ENCODE data around the gene PIWIL1.

The PIWIL1 gene

GRCh38 chr12:130335517-130336392, 1.9 kb upstream of the PIWIL1 start:
- DNase-seq (ENCODE audit: low read depth, low spot score): no peak

DNA sequence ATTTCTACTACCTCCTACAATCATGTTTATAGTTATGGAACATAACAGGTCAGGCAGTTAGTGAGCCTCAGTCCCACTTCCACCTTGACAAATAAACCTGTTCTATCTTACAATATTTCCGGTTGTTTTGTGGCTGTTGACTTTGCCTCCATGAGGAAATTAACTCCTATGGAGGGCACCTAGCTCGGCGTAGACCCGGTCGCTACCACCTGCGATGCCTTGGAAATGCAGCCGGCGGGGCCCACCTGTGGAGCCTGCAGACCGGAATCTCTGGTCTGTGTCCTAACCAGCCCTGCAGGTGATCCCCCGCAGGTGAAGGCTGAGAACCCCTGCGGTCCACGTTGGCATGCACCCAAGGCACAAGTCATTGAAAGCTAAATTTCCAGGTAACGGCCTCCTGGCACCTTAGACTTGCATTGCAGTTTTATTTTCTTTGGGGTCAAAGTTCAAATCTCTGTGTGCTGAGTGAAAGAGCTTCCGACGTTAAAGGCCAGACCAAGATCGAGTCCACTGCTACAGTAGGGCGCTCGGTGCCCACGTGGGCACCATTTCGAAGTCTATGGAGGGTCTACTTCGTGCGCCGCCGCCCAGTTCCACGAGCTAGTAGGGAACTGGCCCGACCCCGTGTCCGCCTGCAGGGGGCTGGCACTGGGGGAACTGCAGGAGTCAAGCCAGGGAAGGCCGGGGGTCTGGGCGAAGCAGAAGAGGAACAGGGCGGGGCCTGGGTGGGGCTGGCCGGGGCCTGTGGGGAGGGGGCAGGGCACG, 782 bp upstream of the PIWIL1 start:
- H3K27ac ChIP-seq: no peak overlapping the region
- DNase-seq (ENCODE audit: low read depth, low spot score): no peak

More at GRCh38 chr12:130335517-130336392, 1.9 kb upstream of the PIWIL1 start:
- no peak overlapping the region for H3K27ac ChIP-seq

- DNase-seq (ENCODE audit: low read depth, low spot score): no peak
- H3K27ac ChIP-seq: no peak overlapping the region
Observed at GRCh38 chr12:130338794-130339601, 1.3 kb downstream of the PIWIL1 start.

DNA sequence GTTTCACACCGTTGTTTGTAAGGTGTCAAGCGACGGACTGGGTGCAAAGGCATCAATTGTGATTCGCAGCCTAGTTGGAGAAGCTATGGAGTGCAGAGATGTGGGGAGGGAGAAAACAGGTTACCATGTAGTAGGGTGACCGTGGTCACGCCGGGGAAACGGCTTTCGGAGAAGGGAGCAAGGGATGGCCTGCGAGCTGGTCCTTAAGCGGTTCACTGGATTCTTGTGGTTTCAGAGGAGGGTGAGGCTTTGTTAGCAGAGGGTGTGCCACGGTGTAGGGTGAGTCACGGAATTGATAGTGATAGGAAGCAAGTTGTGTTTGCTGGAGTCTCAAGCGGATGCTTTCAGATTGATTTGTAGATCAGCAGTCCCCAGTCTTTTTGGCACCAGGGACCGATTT, 2.3 kb downstream of the PIWIL1 start:
- H3K27ac ChIP-seq: peak overlapping the region; percentile 31
- peak; percentile 60 for DNase-seq (ENCODE audit: low read depth, low spot score)

DNA sequence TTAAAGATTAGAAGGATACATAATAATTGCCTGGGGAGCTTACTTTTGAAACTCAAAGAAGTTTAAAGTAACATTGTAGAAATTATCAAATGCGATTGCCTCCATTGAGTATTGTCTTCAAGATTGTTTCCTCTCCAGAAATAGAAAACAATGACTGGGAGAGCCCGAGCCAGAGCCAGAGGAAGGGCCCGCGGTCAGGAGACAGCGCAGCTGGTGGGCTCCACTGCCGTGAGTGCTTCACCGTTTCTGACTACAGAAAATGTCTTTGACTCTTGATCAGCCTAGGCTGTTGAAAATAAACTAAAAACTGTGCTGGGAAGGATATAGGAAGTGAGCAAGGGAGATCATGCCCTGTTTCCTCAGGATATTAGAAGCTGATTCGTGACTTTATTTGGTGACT, 4.8 kb downstream of the PIWIL1 start:
- H3K27ac ChIP-seq: no peak overlapping the region
- DNase-seq (ENCODE audit: low read depth, low spot score): no peak

GRCh38 chr12:130342842-130343241, 5.2 kb downstream of the PIWIL1 start:
- no peak for DNase-seq (ENCODE audit: low read depth, low spot score)
- no peak overlapping the region for H3K27ac ChIP-seq

DNA sequence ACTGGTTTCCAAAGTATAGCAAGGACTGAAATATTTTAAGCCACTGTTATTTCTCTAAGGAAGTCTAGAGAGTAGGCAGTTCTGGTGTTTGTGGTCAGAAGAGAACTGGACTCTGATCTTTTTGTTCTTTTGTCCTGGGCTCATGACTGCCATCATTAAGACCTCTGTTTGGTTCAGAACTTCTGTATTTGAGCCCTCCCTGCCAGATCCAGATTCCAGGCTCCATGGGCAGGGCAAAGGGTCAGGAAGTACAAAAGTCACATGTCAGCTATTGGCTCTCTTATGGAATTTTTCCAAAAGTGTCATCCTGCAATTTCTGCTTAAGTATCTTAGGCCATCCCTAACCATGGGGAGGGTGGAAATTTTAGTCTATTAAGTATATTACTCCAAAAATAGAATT, 6.8 kb downstream of the PIWIL1 start:
- no peak for DNase-seq (ENCODE audit: low read depth, low spot score)
- no peak overlapping the region for H3K27ac ChIP-seq

DNA sequence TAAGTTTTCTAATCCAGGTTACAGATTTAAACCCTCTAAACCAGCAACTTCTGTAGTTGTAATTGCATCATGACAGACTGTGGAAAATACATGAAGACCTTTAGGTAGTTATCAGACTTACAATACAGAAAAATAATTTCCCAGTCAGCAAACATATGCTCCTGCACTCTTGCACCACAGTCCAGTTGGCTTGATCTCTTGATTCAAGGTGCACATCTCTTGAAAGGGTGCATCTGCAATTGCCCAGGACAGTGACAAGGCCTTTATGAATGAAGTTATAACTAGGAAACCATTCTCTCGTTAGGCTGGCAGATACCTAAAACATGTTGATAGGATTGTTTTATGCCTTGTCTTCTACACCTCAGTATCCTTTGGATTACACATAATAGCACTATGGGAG, 7.6 kb downstream of the PIWIL1 start:
- no peak overlapping the region for H3K27ac ChIP-seq
- DNase-seq (ENCODE audit: low read depth, low spot score): no peak

DNA sequence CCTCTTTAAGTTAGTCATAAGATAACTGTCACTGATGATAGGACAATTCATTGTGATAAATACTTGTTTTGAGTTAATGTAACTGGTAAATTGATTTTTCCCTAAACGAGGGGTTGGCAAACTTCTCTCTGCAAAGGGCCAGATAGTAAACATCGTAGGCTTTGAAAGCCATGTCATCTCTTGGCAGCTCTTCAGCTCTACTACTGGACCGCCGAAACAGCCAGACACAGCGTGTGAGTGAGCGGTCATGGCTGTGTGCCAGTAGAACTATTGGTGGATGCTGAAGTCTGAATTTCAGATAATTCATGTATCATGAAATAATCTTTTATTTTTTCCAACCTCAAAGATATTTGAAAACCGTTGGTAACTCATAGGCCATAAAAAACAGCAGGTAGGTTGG, 9.9 kb downstream of the PIWIL1 start:
- no peak for DNase-seq (ENCODE audit: low read depth, low spot score)

DNA sequence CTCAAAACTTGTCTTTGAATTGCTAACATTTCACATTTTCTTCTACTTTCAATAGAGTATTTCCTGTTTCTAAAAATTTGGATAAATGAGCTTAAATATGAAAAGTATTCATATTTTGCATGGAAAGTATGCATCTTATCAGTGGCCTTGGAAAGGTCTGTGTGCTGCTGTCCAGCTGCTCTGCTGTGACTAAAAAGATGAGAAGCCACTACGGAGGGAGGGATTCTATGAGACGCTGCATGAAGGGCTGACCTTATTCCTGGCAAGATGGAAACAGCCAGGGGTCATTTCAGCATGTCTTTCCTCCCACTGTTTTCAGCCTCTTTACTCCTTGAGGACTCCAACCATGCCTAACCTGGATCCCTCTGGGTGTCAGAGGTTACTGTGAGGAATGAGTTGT, 13.0 kb downstream of the PIWIL1 start:
- peak overlapping the region; percentile 73 for H3K27ac ChIP-seq
- DNase-seq (ENCODE audit: low read depth, low spot score): no peak

More for the DNA sequence above, 9.9 kb downstream of the PIWIL1 start:
- no peak overlapping the region for H3K27ac ChIP-seq

GRCh38 chr12:130351326-130351725, 13.6 kb downstream of the PIWIL1 start:
- H3K27ac ChIP-seq: peak overlapping the region; percentile 73

GRCh38 chr12:130353081-130353480, 15.4 kb downstream of the PIWIL1 start:
- no peak overlapping the region for H3K27ac ChIP-seq
- DNase-seq (ENCODE audit: low read depth, low spot score): no peak

More at GRCh38 chr12:130351326-130351725, 13.6 kb downstream of the PIWIL1 start:
- peak; percentile 89 for DNase-seq (ENCODE audit: low read depth, low spot score)

DNA sequence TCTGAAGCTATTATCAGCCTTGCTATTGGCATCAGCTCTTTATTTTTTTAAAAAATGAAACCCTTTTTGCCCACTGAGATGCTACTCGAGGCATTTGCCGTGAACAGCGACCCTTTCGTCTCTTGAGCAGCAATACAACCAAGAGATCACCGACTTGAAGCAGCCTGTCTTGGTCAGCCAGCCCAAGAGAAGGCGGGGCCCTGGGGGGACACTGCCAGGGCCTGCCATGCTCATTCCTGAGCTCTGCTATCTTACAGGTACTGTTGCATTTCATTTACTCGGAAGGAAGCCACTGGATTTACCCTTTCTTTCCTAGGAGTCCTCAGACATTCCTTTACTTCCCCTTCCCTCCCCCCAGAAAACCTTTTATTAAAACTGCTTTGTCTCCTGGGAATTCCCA, 16.7 kb downstream of the PIWIL1 start:
- H3K27ac ChIP-seq: no peak overlapping the region
- DNase-seq (ENCODE audit: low read depth, low spot score): no peak

DNA sequence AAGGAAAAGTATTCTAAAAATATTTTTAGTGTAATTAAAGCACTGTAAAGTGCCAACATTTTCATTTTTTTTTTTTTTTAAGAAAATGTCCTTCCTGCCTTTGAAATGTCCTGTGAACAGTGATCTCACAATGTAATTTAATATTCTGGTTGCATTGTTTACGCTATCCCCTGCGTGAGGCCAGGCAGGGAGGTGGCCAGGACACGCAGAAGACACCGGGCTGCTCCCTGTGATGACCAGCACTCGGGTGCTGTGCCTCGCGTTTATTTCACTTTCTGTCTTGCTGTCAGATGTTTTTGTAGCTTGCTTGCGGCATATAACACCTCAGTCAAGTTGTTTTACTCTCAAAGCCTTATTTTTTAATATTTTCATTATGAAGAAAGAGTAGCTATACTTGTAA, 18.5 kb downstream of the PIWIL1 start:
- no peak for DNase-seq (ENCODE audit: low read depth, low spot score)
- no peak overlapping the region for H3K27ac ChIP-seq

DNA sequence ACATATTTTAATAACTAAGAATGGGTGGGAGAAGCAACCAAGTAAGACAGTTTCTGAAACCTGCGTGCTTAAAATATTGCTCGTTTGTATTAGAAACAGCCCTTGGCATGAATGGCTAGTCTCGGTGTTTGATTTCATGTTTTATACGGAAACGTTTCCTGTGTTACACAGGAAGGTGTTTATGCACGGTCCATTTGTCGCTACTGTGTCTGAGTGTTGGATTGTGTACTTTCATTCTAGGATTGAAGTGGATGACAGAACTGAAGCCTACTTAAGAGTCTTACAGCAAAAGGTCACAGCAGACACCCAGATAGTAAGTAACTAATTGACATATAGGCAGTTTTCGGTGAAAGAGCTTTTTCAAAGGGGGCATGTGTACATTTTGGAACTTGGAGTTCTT, 19.6 kb downstream of the PIWIL1 start:
- H3K27ac ChIP-seq: no peak overlapping the region
- DNase-seq (ENCODE audit: low read depth, low spot score): no peak

- no peak overlapping the region for H3K27ac ChIP-seq
- DNase-seq (ENCODE audit: low read depth, low spot score): no peak
Observed at GRCh38 chr12:130357729-130358330, 20.1 kb downstream of the PIWIL1 start.

GRCh38 chr12:130362060-130362459, 24.4 kb downstream of the PIWIL1 start:
- no peak for DNase-seq (ENCODE audit: low read depth, low spot score)
- H3K27ac ChIP-seq: no peak overlapping the region

- H3K27ac ChIP-seq: no peak overlapping the region
- DNase-seq (ENCODE audit: low read depth, low spot score): no peak
Observed at GRCh38 chr12:130364578-130364977, 26.9 kb downstream of the PIWIL1 start.

- no peak for DNase-seq (ENCODE audit: low read depth, low spot score)
- H3K27ac ChIP-seq: no peak overlapping the region
Observed at GRCh38 chr12:130366159-130366558, 28.5 kb downstream of the PIWIL1 start.

DNA sequence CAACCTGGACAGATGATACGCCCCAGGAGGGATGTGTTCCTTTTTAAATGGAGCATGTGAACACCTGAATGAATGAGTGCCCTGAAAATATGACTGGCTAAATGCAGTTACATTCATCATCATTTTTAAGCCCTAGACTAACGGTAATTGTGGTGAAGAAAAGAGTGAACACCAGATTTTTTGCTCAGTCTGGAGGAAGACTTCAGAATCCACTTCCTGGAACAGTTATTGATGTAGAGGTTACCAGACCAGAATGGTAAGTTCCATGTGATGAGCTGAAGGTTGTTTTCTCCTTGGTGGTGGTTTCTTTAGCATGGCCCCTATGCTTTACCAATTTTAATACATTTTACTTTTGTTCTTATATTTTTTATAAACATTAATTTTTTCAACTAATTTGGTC, 29.3 kb downstream of the PIWIL1 start:
- DNase-seq (ENCODE audit: low read depth, low spot score): no peak

More for the DNA sequence above, 29.3 kb downstream of the PIWIL1 start:
- no peak overlapping the region for H3K27ac ChIP-seq

Data from epithelial cell of prostate (primary cell).